Thyroid gland (tissue), 4 donors: Measurements from ENCODE around the gene OR1F1.

ENCODE experiments used
- CTCF ChIP-seq, 6 experiments: fragments of 200-600 bp in 3 of 6; fragments of 450-650 bp in 3 of 6; sonication (generic) in 3 of 6; IDR thresholded peaks; one replicate each; pipeline ENCODE4 v1.5.1; 2016 to 2019; ENCODE audit warnings: antibody characterized with exemption in 6 of 6, mild to moderate bottlenecking in 2 of 6, inconsistent platforms in 1 of 6, moderate library complexity in 1 of 6
- POLR2A ChIP-seq, 2 donors: fragments of 450-650 bp; IDR thresholded peaks; one replicate each; pipeline ENCODE4 v1.6.1; 2017; ENCODE audit warnings: antibody characterized with exemption in 2 of 2, mild to moderate bottlenecking in 2 of 2, moderate library complexity in 1 of 2

- TF ChIP-seq CTCF (IDR thresholded peaks at IDR 0.05) (no peak), POLR2A (IDR thresholded peaks at IDR 0.05) (no peak)
Observed at GRCh38 chr16:3165111-3165822, 22.7 kb upstream of the OR1F1 start.
